GM12801 (cell line): ENCODE measurements around the gene TXNRD2.

ENCODE experiments used
- TF ChIP-seq, protein P1 (sequence below): IDR thresholded peaks from one replicate; pipeline ENCODE4 v1.5.1; 2011; ENCODE audit warnings: control low read depth; ENCODE audit not compliant: insufficient read length; ENCODE audit errors: extremely low read depth

TXNRD2 gene

DNA sequence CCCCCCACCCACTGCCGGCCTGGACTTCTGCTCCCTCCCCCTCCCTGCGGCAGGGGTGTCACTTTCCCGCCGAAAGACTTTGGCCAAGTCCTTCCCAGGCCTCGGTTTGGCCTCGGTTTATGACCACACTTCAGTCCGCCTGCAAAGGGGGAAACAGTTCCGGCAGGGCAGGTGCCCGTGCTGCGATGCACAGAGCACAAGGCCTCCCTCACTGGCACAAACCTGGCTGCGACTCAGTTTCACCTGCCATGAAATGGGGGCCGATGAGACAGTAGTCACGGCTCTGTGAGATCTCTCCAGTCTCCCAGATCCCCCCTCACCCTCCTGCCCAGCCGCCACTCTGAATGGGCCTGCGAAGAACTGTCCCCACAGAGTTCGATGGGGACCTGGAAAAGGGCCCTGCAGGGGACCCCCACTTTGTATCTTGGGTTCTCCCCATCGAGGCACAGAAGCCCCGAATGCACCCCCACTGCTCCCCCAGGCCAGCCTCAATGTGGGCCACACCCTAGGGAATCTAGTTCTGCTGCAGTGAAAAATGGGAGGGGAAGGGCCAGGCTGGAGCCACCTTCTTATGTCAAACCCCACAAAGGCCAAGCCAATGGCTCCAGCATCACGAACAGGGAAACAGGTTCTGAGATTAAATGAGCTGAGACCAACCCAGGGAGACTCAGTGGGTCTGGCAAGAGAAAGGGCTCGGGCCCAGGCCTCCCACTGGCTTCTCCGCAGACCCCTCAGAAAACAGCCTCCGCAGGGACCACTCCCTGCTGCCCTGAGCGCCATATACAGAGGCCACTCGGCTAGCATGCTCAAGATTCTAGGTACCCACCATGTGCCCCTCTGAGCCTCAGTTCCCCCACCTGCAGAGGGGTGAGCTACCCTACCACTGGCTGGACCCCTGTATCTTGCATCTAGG, 46.0 kb upstream of the TXNRD2 start:
- TF ChIP-seq, protein P1, sequence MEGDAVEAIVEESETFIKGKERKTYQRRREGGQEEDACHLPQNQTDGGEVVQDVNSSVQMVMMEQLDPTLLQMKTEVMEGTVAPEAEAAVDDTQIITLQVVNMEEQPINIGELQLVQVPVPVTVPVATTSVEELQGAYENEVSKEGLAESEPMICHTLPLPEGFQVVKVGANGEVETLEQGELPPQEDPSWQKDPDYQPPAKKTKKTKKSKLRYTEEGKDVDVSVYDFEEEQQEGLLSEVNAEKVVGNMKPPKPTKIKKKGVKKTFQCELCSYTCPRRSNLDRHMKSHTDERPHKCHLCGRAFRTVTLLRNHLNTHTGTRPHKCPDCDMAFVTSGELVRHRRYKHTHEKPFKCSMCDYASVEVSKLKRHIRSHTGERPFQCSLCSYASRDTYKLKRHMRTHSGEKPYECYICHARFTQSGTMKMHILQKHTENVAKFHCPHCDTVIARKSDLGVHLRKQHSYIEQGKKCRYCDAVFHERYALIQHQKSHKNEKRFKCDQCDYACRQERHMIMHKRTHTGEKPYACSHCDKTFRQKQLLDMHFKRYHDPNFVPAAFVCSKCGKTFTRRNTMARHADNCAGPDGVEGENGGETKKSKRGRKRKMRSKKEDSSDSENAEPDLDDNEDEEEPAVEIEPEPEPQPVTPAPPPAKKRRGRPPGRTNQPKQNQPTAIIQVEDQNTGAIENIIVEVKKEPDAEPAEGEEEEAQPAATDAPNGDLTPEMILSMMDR, result no peak

DNA sequence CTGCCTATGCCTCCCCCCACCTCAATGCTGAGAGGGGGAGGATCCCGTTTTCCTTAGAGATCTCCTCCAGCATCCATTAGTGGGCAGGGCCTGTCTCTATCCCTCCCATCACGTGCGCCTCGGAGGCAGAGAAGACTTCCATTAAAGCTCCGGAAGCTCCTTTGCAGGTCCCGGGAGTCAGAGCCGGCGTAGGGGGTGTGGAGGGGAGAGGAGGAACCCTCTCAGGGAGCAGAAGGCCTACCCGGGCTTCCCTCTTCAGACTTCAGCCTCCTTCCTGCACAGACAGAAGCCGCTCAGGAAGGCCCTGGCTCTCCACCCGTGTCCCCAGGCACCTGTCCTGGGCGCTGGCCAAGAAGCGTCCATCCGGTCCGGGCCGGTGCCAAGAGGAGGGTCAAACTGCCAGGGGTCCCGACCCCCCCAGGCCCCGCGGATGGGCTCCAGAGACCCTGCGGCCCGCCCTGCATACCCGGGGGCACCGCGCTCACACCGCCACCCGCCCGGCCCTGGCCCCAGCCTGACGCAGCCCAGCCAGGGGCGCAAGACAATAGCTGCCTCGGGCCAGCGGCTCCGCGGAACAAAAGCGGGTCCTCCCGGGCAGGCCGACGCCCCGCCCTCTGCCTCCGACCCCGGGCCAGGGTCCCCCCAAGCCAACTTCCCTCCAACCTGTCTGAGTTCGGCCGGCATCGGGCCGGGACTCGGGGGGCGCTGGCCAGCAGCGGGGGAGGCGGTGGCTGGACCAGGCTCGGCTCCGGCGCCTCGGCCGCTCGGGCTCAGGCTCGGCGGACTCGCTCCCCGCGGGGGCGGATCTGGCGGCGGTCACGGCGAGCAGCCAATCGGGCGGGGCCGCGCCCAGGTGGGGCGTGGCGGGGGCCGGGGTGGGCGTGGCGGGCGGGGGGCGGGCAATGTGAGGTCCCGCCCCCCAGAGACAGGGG, 45.1 kb upstream of the TXNRD2 start:
- TF ChIP-seq, protein P1, result no peak

- TF ChIP-seq, protein P1, result no peak
Measured at GRCh38 chr22:19986011-19986409, 44.4 kb upstream of the TXNRD2 start.

GRCh38 chr22:19984851-19985811, 43.5 kb upstream of the TXNRD2 start:
- TF ChIP-seq, protein P1, result no peak

DNA sequence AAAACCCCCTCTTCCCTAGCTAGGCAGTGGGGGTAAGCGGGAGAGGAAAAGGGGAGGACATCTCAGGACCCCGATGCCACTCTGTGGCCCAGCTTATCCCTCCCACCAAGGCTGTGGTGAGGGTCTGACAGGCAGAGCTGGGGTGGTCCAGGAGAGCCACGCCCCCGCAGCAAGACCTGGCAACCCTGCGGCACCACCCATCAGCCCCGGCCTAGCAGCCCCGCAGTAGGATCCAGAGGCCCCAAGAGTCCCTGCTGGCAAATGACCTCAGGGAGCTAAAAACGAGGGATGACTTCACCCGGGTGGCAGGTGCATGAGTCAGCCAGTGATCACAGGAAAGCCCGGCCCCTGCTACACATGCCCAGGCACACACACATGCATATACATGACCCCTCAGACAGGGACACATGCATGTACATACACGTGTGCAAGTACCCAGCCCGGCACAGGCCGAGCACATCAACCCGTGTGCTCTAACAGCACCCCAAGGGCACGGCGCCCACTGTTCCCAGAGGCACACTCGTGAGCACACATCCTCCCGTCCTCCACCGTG, 42.7 kb upstream of the TXNRD2 start:
- TF ChIP-seq, protein P1, result no peak

DNA sequence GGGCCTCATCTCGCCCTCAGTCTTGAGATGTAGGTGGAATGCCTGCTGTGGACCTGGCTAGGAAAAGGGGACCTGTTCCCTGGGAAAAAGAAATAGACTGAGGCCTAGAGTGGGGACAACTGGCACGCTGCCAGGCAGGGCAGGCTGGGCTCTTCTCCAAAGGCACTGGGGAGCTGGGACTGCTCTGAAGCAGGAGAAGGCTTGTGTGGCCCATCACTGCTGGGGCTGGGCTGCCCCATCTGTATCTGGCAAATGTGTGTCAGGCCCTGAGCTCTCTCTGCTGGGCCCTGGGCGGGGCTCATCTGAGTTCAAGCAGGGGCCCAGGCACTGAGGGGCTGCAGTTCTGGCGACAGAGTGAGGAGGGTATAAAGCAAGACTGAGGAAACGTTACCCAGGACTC, 42.1 kb upstream of the TXNRD2 start:
- TF ChIP-seq, protein P1, result no peak
